Panc1 (cell line): Measurements from ENCODE around the gene LRBA.

Source experiments
- POLR2AphosphoS5 ChIP-seq: IDR thresholded peaks from 2 replicates; pipeline ENCODE4 v1.6.1; 2012; ENCODE audit warnings: mild to moderate bottlenecking, low read depth, low read length, moderate library complexity
- SIN3A ChIP-seq: IDR thresholded peaks from 2 replicates; pipeline ENCODE4 v1.6.1; 2012; ENCODE audit warnings: low read depth, mild to moderate bottlenecking, low read length, moderate library complexity, borderline replicate concordance; ENCODE audit not compliant: insufficient read depth
- TCF7L2 ChIP-seq: IDR thresholded peaks from 2 replicates; pipeline ENCODE4 v1.6.1; 2011; ENCODE audit warnings: mild to moderate bottlenecking, low read depth, low read length, inconsistent platforms
- TF ChIP-seq, protein P1 (sequence below): fragments of 450-650 bp; IDR thresholded peaks from 2 replicates; pipeline ENCODE4 v1.5.1; 2017; ENCODE audit warnings: mild to moderate bottlenecking
- TF ChIP-seq, protein P2 (sequence below), 2 experiments: IDR thresholded peaks; 2 replicates each; pipeline ENCODE4 v1.6.1; 2011 to 2012; ENCODE audit warnings: low read depth in 2 of 2, control low read depth in 1 of 2, low read length in 1 of 2, mild to moderate bottlenecking in 1 of 2, moderate library complexity in 1 of 2; ENCODE audit not compliant: insufficient read depth in 1 of 2

DNA sequence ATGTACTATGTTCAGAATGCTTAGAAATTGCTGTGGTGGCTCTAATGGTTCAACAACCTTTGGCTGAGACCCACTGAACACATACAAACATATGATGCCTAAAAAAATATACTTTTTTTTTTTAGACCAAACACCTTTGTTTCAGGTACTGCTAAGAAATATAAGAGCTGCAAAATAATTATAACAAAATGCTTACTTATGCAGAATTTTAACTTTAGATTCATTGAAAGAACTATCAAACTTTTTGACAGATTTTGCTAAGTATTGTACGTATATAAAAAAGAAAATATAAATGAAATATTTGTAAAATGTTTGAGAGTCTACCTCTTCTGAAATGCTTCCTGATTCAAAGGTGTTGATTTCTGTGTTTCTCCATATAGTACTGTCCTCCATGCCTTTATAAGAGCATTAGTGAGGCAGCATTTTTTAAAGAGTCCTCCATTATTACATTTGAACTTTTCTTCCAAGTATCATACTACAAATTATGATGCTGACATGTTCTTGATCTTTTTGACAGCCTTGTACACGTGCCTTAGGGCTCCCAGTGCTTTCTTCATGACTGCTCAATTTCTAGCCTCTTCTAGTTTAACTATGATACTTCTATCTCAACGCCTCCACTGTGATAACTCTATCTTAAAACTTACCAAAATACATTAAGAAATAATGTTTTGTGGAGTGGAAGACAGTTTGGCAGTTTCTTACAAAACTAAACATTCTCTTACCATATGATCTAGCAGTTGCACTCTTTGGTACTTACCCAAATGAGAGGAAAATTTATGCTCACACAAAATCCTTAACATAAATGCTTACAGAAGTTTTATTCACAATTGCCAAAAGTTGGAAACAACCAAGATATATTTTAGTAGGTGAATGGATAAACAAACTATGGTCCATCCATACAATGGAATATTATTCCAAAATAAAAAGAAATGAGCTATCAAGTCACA lies 645.4 kb downstream of the LRBA start:
- TF ChIP-seq, protein P1, sequence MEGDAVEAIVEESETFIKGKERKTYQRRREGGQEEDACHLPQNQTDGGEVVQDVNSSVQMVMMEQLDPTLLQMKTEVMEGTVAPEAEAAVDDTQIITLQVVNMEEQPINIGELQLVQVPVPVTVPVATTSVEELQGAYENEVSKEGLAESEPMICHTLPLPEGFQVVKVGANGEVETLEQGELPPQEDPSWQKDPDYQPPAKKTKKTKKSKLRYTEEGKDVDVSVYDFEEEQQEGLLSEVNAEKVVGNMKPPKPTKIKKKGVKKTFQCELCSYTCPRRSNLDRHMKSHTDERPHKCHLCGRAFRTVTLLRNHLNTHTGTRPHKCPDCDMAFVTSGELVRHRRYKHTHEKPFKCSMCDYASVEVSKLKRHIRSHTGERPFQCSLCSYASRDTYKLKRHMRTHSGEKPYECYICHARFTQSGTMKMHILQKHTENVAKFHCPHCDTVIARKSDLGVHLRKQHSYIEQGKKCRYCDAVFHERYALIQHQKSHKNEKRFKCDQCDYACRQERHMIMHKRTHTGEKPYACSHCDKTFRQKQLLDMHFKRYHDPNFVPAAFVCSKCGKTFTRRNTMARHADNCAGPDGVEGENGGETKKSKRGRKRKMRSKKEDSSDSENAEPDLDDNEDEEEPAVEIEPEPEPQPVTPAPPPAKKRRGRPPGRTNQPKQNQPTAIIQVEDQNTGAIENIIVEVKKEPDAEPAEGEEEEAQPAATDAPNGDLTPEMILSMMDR, result no peak
- TF ChIP-seq POLR2AphosphoS5, result no peak
- TF ChIP-seq, protein P2, sequence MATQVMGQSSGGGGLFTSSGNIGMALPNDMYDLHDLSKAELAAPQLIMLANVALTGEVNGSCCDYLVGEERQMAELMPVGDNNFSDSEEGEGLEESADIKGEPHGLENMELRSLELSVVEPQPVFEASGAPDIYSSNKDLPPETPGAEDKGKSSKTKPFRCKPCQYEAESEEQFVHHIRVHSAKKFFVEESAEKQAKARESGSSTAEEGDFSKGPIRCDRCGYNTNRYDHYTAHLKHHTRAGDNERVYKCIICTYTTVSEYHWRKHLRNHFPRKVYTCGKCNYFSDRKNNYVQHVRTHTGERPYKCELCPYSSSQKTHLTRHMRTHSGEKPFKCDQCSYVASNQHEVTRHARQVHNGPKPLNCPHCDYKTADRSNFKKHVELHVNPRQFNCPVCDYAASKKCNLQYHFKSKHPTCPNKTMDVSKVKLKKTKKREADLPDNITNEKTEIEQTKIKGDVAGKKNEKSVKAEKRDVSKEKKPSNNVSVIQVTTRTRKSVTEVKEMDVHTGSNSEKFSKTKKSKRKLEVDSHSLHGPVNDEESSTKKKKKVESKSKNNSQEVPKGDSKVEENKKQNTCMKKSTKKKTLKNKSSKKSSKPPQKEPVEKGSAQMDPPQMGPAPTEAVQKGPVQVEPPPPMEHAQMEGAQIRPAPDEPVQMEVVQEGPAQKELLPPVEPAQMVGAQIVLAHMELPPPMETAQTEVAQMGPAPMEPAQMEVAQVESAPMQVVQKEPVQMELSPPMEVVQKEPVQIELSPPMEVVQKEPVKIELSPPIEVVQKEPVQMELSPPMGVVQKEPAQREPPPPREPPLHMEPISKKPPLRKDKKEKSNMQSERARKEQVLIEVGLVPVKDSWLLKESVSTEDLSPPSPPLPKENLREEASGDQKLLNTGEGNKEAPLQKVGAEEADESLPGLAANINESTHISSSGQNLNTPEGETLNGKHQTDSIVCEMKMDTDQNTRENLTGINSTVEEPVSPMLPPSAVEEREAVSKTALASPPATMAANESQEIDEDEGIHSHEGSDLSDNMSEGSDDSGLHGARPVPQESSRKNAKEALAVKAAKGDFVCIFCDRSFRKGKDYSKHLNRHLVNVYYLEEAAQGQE (IDR thresholded peaks at IDR 0.05; ENCODE audit: insufficient read depth in 1 of 2, low read depth in 2 of 2, low read length in 1 of 2), result no peak
- TF ChIP-seq TCF7L2, result no peak
- no peak for TF ChIP-seq SIN3A
